ENCODE data around the gene EYA3.

DNA sequence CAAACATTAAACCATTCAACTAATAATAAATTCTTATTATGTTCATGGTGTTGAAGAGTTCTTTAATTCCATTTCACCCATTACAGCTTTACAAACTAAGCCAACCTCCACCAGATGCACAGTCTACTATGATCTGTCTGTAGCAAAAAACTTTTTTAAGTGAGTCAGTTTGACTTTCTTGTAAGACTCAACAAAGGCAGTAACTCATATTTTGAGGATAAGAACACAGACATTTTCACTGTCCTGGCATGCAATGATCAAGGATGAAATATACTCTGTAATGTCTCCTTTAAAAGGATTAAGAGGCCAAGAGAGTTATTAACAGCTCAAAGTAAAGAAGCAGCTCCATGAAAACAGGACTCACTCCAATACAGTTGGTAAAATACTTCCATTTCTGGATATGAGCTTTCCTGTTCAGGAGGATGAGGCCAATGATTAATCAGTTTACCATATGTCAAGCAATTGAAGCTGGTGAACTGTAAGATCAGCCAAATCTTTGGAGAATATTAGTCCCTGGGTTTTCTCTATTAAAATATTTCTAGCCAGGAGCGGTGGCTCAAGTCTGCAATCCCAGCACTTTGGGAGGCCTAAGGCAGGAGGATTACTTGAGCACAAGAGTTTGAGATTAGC lies 108.1 kb downstream of the EYA3 start:
- TF ChIP-seq, protein P1, sequence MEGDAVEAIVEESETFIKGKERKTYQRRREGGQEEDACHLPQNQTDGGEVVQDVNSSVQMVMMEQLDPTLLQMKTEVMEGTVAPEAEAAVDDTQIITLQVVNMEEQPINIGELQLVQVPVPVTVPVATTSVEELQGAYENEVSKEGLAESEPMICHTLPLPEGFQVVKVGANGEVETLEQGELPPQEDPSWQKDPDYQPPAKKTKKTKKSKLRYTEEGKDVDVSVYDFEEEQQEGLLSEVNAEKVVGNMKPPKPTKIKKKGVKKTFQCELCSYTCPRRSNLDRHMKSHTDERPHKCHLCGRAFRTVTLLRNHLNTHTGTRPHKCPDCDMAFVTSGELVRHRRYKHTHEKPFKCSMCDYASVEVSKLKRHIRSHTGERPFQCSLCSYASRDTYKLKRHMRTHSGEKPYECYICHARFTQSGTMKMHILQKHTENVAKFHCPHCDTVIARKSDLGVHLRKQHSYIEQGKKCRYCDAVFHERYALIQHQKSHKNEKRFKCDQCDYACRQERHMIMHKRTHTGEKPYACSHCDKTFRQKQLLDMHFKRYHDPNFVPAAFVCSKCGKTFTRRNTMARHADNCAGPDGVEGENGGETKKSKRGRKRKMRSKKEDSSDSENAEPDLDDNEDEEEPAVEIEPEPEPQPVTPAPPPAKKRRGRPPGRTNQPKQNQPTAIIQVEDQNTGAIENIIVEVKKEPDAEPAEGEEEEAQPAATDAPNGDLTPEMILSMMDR (conservative IDR thresholded peaks at IDR 0.05), result no peak
- TF ChIP-seq ZFX (IDR thresholded peaks at IDR 0.05), result no peak
